Neural progenitor cell (in vitro differentiated cells): ENCODE measurements around the gene RAB5B.

Experiments used
- CTCF ChIP-seq: fragments of 200-600 bp; sonication (generic); IDR thresholded peaks from 2 replicates; pipeline ENCODE4 v1.5.1; 2017; ENCODE audit warnings: antibody characterized with exemption, mild to moderate bottlenecking
- EZH2 ChIP-seq: fragments of 200-600 bp; sonication (generic); IDR thresholded peaks from 2 replicates; pipeline ENCODE4 v1.6.1; 2017; ENCODE audit warnings: antibody characterized with exemption, mild to moderate bottlenecking, moderate library complexity

- TF ChIP-seq CTCF (no peak), EZH2 (no peak)
These were observed 4.5 kb downstream of the RAB5B start for GRCh38 chr12:55978393-55978792.
